ENCODE results near the gene NDUFB1. TPM values are rescaled to one million over a fixed set of nuclear protein-coding genes. Genes with fewer than 3 reads are reported as not detected.

The NDUFB1 gene
- total and polyA plus RNA-seq, 2 of the 13 experiments (the other 11 are each of a cell fraction or from before 2014, with no cell fraction given), result 181 to 281 TPM

DNA sequence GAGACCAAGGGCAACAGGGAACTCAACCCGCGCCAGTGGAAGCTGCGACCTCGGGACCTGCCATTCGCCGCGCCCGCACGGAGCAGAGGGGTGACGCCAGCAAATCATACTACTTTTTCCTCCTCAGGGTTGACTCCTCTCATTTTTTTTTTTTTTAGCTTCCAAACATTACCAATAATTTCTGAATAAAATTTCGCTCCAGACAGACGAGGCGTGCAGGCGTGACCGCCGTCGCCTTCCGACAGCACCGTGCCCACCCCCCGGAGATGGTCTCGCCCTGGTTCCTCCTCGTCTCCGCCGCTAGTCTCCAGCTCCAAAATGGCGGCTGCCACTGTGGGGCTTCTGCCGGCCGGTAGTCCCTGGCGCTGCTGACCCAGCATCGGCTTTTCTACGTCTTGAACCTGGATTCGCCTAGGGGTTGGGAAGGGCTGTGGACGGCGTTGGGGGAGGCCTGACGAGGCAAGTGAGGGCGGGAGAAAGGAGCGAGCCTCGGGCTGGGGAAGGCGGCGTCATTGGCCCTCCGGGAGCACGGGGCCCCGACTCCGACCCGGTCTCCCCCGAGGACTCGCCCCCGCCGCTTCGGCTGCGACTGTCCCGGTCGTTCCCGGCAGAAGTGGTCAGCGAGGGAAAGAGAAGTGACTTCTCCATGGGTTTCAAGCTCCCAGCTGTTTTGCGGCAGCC is at the start of gene NDUFB1, which contains the start of gene CPSF2 (continued):
- TF ChIP-seq U2AF2 (IDR thresholded peaks at IDR 0.05; ENCODE audit: low read depth, low read length), result no peak
- TF ChIP-seq GATAD1 (CRISPR knock-in tag; IDR thresholded peaks at IDR 0.05), result peak; percentile 64; the same call in 1 of the 2 replicates
- TF ChIP-seq ZNF720 (CRISPR knock-in tag; IDR thresholded peaks at IDR 0.05), result no peak
- TF ChIP-seq SMARCC2 (IDR thresholded peaks at IDR 0.05), result no peak
- no peak for TF ChIP-seq RAD21 (CRISPR knock-in tag; IDR thresholded peaks at IDR 0.05)
- TF ChIP-seq SSRP1 (CRISPR knock-in tag; IDR thresholded peaks at IDR 0.05), result no peak
- TF ChIP-seq GTF3A (CRISPR knock-in tag; conservative IDR thresholded peaks at IDR 0.05), result no peak
- TF ChIP-seq CCAR2 (optimal IDR thresholded peaks at IDR 0.05; ENCODE audit: low read depth, low read length), result no peak
- TF ChIP-seq ZNF777 (CRISPR knock-in tag; IDR thresholded peaks at IDR 0.05), result peak; percentile 57
- TF ChIP-seq ZSCAN21 (CRISPR knock-in tag; IDR thresholded peaks at IDR 0.05; ENCODE audit: borderline replicate concordance), result peak; percentile 48; the same call in 1 of the 2 replicates
- TF ChIP-seq FLYWCH1 (CRISPR knock-in tag; IDR thresholded peaks at IDR 0.05), result no peak
- TF ChIP-seq MBNL3 (CRISPR knock-in tag; conservative IDR thresholded peaks at IDR 0.05), result no peak
- TF ChIP-seq ZNF12 (CRISPR knock-in tag; IDR thresholded peaks at IDR 0.05), result no peak
- no peak for TF ChIP-seq TERF1 (CRISPR knock-in tag; IDR thresholded peaks at IDR 0.05)
- peak; percentile 68; the same call in 1 of the 2 replicates for TF ChIP-seq CSRNP1 (CRISPR knock-in tag; IDR thresholded peaks at IDR 0.05)
- TF ChIP-seq ZNF615 (CRISPR knock-in tag; IDR thresholded peaks at IDR 0.05; ENCODE audit: borderline replicate concordance), result no peak
- TF ChIP-seq PHF8 (CRISPR knock-in tag; IDR thresholded peaks at IDR 0.05), result peak; percentile 97
- no peak for TF ChIP-seq NFIB (CRISPR knock-in tag; IDR thresholded peaks at IDR 0.05; ENCODE audit: borderline replicate concordance)
- no peak for TF ChIP-seq ZNF431 (CRISPR knock-in tag; IDR thresholded peaks at IDR 0.05; ENCODE audit: borderline replicate concordance, low read depth)
- no peak for TF ChIP-seq FIP1L1 (IDR thresholded peaks at IDR 0.05; ENCODE audit: borderline replicate concordance, insufficient read depth, low read depth, low read length)
- TF ChIP-seq, protein P1, sequence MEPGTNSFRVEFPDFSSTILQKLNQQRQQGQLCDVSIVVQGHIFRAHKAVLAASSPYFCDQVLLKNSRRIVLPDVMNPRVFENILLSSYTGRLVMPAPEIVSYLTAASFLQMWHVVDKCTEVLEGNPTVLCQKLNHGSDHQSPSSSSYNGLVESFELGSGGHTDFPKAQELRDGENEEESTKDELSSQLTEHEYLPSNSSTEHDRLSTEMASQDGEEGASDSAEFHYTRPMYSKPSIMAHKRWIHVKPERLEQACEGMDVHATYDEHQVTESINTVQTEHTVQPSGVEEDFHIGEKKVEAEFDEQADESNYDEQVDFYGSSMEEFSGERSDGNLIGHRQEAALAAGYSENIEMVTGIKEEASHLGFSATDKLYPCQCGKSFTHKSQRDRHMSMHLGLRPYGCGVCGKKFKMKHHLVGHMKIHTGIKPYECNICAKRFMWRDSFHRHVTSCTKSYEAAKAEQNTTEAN (CRISPR knock-in tag; conservative IDR thresholded peaks at IDR 0.05), result 0 out of 2 replicates have a peak, but pooled peaks have one; percentile 56
- TF ChIP-seq PHF5A (CRISPR knock-in tag; IDR thresholded peaks at IDR 0.05; ENCODE audit: low read depth, unreplicated experiment), result peak; percentile 18
- no peak for TF ChIP-seq PRPF4 (IDR thresholded peaks at IDR 0.05; ENCODE audit: low read depth, low read length, poor library complexity, severe bottlenecking)
- no peak for TF ChIP-seq SOX5 (CRISPR knock-in tag; IDR thresholded peaks at IDR 0.05; ENCODE audit: borderline replicate concordance)
- TF ChIP-seq TEAD2 (CRISPR knock-in tag; IDR thresholded peaks at IDR 0.05), result no peak
- no peak for TF ChIP-seq MLX (CRISPR knock-in tag; IDR thresholded peaks at IDR 0.05)
- peak; percentile 86; the same call in 1 of the 2 replicates for TF ChIP-seq ZFX (CRISPR knock-in tag; IDR thresholded peaks at IDR 0.05; ENCODE audit: low read depth)
- peak; percentile 64; the same call in 1 of the 2 replicates for TF ChIP-seq ZSCAN20 (CRISPR knock-in tag; IDR thresholded peaks at IDR 0.05; ENCODE audit: borderline replicate concordance)

All from HepG2 (cell line).